GM19043 (cell line): ENCODE data around the gene DPH2.

ENCODE experiments used
- ATAC-seq: cut with Tn5 transposase; IDR thresholded peaks from one replicate; pipeline ENCODE4 v1.9.1; 2021; ENCODE audit warnings: low read depth; ENCODE audit not compliant: unreplicated experiment

The DPH2 gene

GRCh38 chr1:43965316-43965715 is 4.5 kb upstream of the DPH2 start:
- no peak for ATAC-seq

- no peak for ATAC-seq
Observed at GRCh38 chr1:43968348-43968948, 1.4 kb upstream of the DPH2 start.

GRCh38 chr1:43969416-43969745 is 429 bp upstream of the DPH2 start:
- no peak for ATAC-seq

GRCh38 chr1:43970502-43970901 is 692 bp downstream of the DPH2 start:
- no peak for ATAC-seq

GRCh38 chr1:43970911-43971310 is 1.1 kb downstream of the DPH2 start:
- ATAC-seq = no peak

- ATAC-seq = no peak
Observed at GRCh38 chr1:43971336-43971980, 1.6 kb downstream of the DPH2 start.

- no peak for ATAC-seq
Observed at GRCh38 chr1:43973981-43974442, 4.2 kb downstream of the DPH2 start.

GRCh38 chr1:43974443-43975248 is 4.8 kb downstream of the DPH2 start, which contains the start of gene ATP6V0B:
ATP6V0B (plus strand) TSS chr1:43974960; CDS start chr1:43975041, 81 bp downstream.
- peak; percentile 63 for ATAC-seq

GRCh38 chr1:43975249-43975961 is 5.6 kb downstream of the DPH2 start:
- no peak for ATAC-seq

GRCh38 chr1:43976045-43976444 is 6.2 kb downstream of the DPH2 start:
- no peak for ATAC-seq

GRCh38 chr1:43976890-43977289 is 7.1 kb downstream of the DPH2 start:
- no peak for ATAC-seq

GRCh38 chr1:43977376-43978263 is 7.8 kb downstream of the DPH2 start:
- ATAC-seq = no peak

GRCh38 chr1:43978264-43978550 is 8.4 kb downstream of the DPH2 start:
- ATAC-seq = no peak

- no peak for ATAC-seq
Observed at GRCh38 chr1:43978551-43979260, 8.9 kb downstream of the DPH2 start, which contains the start of gene B4GALT2. B4GALT2 (plus strand) TSS chr1:43979210; CDS start chr1:43981161, 1,951 bp downstream.

GRCh38 chr1:43979261-43979527 is 9.4 kb downstream of the DPH2 start:
- ATAC-seq = no peak

GRCh38 chr1:43979528-43980254 is 9.9 kb downstream of the DPH2 start:
- ATAC-seq = no peak

GRCh38 chr1:43980255-43981134 is 10.7 kb downstream of the DPH2 start:
- ATAC-seq = no peak

- no peak for ATAC-seq
Observed at GRCh38 chr1:43981135-43981491, 11.3 kb downstream of the DPH2 start.
